Measurements from ENCODE around the gene CALB2. TPM values are rescaled to one million over a fixed set of nuclear protein-coding genes. Genes with fewer than 3 reads are reported as not detected.

Gene CALB2
- total RNA-seq, 1 experiment from 2014 or later: 1.6 TPM

- Mint-ChIP-seq H3K27me3 (ENCODE audit: low read depth) (peaks cover 44% of the 10 kb centered on the region), H3K27ac (no peak overlapping the region), H3K4me3 (peak overlapping the region; percentile 82), H3K4me1 (peaks cover 16% of the 10 kb centered on the region), H3K36me3 (no peaks in the 10 kb centered on the region), H3K9me3 (no peaks in the 10 kb centered on the region)
- CTCF ChIA-PET: interaction anchor here (6.4 kb wide), 1 partner anchor 12 kb away, joined by 76 read pairs; no protein-coding TSS in a partner anchor
- DNase-seq (ENCODE audit: low spot score) (no peak), ATAC-seq (no peak)
- TF ChIP-seq, protein P1, sequence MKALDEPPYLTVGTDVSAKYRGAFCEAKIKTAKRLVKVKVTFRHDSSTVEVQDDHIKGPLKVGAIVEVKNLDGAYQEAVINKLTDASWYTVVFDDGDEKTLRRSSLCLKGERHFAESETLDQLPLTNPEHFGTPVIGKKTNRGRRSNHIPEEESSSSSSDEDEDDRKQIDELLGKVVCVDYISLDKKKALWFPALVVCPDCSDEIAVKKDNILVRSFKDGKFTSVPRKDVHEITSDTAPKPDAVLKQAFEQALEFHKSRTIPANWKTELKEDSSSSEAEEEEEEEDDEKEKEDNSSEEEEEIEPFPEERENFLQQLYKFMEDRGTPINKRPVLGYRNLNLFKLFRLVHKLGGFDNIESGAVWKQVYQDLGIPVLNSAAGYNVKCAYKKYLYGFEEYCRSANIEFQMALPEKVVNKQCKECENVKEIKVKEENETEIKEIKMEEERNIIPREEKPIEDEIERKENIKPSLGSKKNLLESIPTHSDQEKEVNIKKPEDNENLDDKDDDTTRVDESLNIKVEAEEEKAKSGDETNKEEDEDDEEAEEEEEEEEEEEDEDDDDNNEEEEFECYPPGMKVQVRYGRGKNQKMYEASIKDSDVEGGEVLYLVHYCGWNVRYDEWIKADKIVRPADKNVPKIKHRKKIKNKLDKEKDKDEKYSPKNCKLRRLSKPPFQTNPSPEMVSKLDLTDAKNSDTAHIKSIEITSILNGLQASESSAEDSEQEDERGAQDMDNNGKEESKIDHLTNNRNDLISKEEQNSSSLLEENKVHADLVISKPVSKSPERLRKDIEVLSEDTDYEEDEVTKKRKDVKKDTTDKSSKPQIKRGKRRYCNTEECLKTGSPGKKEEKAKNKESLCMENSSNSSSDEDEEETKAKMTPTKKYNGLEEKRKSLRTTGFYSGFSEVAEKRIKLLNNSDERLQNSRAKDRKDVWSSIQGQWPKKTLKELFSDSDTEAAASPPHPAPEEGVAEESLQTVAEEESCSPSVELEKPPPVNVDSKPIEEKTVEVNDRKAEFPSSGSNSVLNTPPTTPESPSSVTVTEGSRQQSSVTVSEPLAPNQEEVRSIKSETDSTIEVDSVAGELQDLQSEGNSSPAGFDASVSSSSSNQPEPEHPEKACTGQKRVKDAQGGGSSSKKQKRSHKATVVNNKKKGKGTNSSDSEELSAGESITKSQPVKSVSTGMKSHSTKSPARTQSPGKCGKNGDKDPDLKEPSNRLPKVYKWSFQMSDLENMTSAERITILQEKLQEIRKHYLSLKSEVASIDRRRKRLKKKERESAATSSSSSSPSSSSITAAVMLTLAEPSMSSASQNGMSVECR (CRISPR knock-in tag; IDR thresholded peaks at IDR 0.05; ENCODE audit: borderline replicate concordance): no peak
- no peak for TF ChIP-seq TEAD1 (CRISPR knock-in tag; IDR thresholded peaks at IDR 0.05)
- no peak for TF ChIP-seq ZNF317 (CRISPR knock-in tag; IDR thresholded peaks at IDR 0.05; ENCODE audit: borderline replicate concordance, low read depth)
- TF ChIP-seq GTF2I (CRISPR knock-in tag; conservative IDR thresholded peaks at IDR 0.05): no peak
- TF ChIP-seq JUN (CRISPR knock-in tag; IDR thresholded peaks at IDR 0.05): no peak
- no peak for TF ChIP-seq E2F1 (CRISPR knock-in tag; IDR thresholded peaks at IDR 0.05)
- POLR2A ChIA-PET: no interaction called here
Observed at GRCh38 chr16:71424626-71425025, 66.1 kb downstream of the CALB2 start.

DNA sequence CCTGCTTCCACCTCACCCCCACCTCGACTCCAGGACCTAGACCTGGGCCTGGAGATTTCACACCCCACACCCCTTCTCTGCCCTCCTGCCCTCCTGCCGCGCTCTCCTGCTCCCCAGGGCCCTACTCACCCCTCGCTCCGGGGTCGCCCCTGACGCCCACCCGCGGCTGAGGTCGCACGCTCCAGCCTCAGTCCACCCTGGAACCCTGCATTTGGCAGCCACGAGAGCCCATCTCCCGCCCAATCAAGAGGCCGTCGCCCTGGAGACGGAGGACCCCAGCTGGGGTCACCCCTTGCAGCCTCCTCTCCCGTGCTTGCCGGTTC is 67.2 kb downstream of the CALB2 start:
- Mint-ChIP-seq H3K36me3 (no peaks in the 10 kb centered on the region), H3K4me3 (peak overlapping the region; percentile 82), H3K4me1 (peaks cover 16% of the 10 kb centered on the region), H3K27ac (no peak overlapping the region), H3K9me3 (no peaks in the 10 kb centered on the region), H3K27me3 (ENCODE audit: low read depth) (peaks cover 51% of the 10 kb centered on the region)
- TF ChIP-seq ZNF423 (CRISPR knock-in tag; IDR thresholded peaks at IDR 0.05): peak; percentile 47; the same call in 1 of the 2 replicates
- TF ChIP-seq, protein P2, sequence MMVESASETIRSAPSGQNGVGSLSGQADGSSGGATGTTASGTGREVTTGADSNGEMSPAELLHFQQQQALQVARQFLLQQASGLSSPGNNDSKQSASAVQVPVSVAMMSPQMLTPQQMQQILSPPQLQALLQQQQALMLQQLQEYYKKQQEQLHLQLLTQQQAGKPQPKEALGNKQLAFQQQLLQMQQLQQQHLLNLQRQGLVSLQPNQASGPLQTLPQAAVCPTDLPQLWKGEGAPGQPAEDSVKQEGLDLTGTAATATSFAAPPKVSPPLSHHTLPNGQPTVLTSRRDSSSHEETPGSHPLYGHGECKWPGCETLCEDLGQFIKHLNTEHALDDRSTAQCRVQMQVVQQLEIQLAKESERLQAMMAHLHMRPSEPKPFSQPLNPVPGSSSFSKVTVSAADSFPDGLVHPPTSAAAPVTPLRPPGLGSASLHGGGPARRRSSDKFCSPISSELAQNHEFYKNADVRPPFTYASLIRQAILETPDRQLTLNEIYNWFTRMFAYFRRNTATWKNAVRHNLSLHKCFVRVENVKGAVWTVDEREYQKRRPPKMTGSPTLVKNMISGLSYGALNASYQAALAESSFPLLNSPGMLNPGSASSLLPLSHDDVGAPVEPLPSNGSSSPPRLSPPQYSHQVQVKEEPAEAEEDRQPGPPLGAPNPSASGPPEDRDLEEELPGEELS (CRISPR knock-in tag; IDR thresholded peaks at IDR 0.05): 0 out of 2 replicates have a peak, but pooled peaks have one; percentile 54
- TF ChIP-seq, protein P3, sequence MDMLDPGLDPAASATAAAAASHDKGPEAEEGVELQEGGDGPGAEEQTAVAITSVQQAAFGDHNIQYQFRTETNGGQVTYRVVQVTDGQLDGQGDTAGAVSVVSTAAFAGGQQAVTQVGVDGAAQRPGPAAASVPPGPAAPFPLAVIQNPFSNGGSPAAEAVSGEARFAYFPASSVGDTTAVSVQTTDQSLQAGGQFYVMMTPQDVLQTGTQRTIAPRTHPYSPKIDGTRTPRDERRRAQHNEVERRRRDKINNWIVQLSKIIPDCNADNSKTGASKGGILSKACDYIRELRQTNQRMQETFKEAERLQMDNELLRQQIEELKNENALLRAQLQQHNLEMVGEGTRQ (CRISPR knock-in tag; IDR thresholded peaks at IDR 0.05): no peak
- CTCF ChIA-PET: interaction anchor here (1.0 to 6.4 kb wide), 11 partner anchors 13 to 185 kb away, joined by 3 to 76 read pairs (median 6); no protein-coding TSS in a partner anchor
- POLR2A ChIA-PET: interaction anchor here (1.2 kb wide), 1 partner anchor 9 kb away, joined by 3 read pairs; no protein-coding TSS in a partner anchor
- DNase-seq (ENCODE audit: low spot score) (no peak), ATAC-seq (peak; percentile 0)

- no peaks in the 10 kb centered on the region for H3K9me3 Mint-ChIP-seq
- H3K4me1 Mint-ChIP-seq: peaks cover 16% of the 10 kb centered on the region
- H3K36me3 Mint-ChIP-seq: no peaks in the 10 kb centered on the region
- peak overlapping the region; percentile 82 for H3K4me3 Mint-ChIP-seq
- peaks cover 53% of the 10 kb centered on the region for H3K27me3 Mint-ChIP-seq (ENCODE audit: low read depth)
- ATAC-seq: peak; percentile 96
- CTCF ChIA-PET: interaction anchor here (1.0 to 6.4 kb wide), 12 partner anchors 14 to 185 kb away, joined by 3 to 76 read pairs (median 6); partner anchors contain the start of gene CHST4
- POLR2A ChIA-PET: interaction anchor here (1.2 kb wide), 1 partner anchor 8 kb away, joined by 3 read pairs; no protein-coding TSS in a partner anchor
- peak; percentile 94 for DNase-seq (ENCODE audit: low spot score)
- peak overlapping the region; percentile 95 for H3K27ac Mint-ChIP-seq
- TF ChIP-seq, protein P4, sequence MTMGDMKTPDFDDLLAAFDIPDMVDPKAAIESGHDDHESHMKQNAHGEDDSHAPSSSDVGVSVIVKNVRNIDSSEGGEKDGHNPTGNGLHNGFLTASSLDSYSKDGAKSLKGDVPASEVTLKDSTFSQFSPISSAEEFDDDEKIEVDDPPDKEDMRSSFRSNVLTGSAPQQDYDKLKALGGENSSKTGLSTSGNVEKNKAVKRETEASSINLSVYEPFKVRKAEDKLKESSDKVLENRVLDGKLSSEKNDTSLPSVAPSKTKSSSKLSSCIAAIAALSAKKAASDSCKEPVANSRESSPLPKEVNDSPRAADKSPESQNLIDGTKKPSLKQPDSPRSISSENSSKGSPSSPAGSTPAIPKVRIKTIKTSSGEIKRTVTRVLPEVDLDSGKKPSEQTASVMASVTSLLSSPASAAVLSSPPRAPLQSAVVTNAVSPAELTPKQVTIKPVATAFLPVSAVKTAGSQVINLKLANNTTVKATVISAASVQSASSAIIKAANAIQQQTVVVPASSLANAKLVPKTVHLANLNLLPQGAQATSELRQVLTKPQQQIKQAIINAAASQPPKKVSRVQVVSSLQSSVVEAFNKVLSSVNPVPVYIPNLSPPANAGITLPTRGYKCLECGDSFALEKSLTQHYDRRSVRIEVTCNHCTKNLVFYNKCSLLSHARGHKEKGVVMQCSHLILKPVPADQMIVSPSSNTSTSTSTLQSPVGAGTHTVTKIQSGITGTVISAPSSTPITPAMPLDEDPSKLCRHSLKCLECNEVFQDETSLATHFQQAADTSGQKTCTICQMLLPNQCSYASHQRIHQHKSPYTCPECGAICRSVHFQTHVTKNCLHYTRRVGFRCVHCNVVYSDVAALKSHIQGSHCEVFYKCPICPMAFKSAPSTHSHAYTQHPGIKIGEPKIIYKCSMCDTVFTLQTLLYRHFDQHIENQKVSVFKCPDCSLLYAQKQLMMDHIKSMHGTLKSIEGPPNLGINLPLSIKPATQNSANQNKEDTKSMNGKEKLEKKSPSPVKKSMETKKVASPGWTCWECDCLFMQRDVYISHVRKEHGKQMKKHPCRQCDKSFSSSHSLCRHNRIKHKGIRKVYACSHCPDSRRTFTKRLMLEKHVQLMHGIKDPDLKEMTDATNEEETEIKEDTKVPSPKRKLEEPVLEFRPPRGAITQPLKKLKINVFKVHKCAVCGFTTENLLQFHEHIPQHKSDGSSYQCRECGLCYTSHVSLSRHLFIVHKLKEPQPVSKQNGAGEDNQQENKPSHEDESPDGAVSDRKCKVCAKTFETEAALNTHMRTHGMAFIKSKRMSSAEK (CRISPR knock-in tag; IDR thresholded peaks at IDR 0.05; ENCODE audit: borderline replicate concordance): peak; percentile 95
- peak; percentile 94; the same call in 1 of the 2 replicates for TF ChIP-seq ATF1 (CRISPR knock-in tag; IDR thresholded peaks at IDR 0.05)
- TF ChIP-seq CTCF (IDR thresholded peaks at IDR 0.05): no peak
- TF ChIP-seq CBFB (CRISPR knock-in tag; IDR thresholded peaks at IDR 0.05; ENCODE audit: low read depth): no peak
- peak; percentile 35; the same call in 1 of the 2 replicates for TF ChIP-seq TEAD4 (CRISPR knock-in tag; IDR thresholded peaks at IDR 0.05)
- no peak for TF ChIP-seq GRHL2 (CRISPR knock-in tag; IDR thresholded peaks at IDR 0.05; ENCODE audit: insufficient replicate concordance, severe bottlenecking)
Observed at GRCh38 chr16:71426069-71426879, 67.8 kb downstream of the CALB2 start.

All from WTC11 (cell line).